ENCODE measurements around the gene PPP1R12B.

The PPP1R12B gene

DNA sequence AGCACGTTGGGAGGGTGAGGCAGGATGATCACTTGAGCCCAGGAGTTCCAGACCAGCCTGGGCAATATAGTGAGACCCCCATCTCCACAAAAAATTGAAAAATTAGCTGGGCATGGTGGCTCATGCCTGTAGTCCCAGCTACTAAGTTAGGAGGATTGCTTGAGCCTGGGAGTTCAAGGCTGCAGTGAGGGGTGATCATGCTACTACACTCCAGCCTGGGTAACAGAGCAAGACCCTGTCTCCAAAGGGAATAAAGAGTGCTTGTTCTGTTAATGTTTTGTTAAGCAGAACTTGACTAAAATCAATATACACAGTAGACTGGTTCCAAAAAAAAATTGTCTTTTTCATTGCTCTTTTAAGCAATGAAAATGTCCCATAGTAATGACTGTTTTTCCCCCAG is 215.3 kb downstream of the PPP1R12B start:
- H3K36me3 ChIP-seq (ENCODE audit: control insufficient read depth, insufficient read depth, low read length): no peaks in the 10 kb centered on the region
- no peak overlapping the region for H3K27ac ChIP-seq (ENCODE audit: low read depth, low read length, severe bottlenecking)
- H3K4me3 ChIP-seq (ENCODE audit: extremely low read depth, insufficient read depth, low read length, poor library complexity, severe bottlenecking): no peak overlapping the region
- WGBS, 2 experiments (ENCODE audit: insufficient coverage in 2 of 2): 80 to 100% methylated on average over 1 of the region's 1 CpG
- H3K9me3 ChIP-seq (ENCODE audit: control insufficient read depth, low read length): no peaks in the 10 kb centered on the region
- H3K4me1 ChIP-seq (ENCODE audit: control insufficient read depth, insufficient read depth, low read length, poor library complexity, severe bottlenecking): peaks cover 26% of the 10 kb centered on the region

DNA sequence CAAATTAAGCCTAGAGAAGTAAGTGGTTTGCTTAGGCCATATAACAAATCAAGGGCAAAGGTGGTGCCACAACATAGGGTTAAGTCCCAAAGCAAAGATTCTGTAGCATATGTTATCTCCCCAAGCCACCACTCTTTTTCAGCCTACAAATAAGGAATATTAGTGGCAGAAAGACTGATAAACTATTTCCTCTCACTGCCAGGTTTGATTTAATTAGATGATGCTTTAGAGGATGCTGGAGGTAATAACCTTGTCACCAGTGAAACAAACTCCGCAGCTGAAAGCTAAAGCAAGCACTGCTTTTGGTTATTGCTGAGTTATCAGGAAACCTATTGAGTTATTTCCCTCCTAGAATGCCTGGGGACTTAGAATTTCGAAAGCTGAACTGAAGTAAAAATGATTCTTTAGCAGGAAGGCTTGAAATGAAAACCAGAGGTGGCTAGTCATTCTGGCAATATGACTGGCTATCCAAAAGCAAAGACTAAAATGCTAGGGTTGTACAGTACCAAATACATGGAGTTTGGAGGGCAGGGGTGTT is 216.5 kb downstream of the PPP1R12B start:
- Histone ChIP-seq H3K9me3 (ENCODE audit: control insufficient read depth, low read length) (no peaks in the 10 kb centered on the region), H3K4me1 (ENCODE audit: control insufficient read depth, insufficient read depth, low read length, poor library complexity, severe bottlenecking) (peaks cover 28% of the 10 kb centered on the region)

DNA sequence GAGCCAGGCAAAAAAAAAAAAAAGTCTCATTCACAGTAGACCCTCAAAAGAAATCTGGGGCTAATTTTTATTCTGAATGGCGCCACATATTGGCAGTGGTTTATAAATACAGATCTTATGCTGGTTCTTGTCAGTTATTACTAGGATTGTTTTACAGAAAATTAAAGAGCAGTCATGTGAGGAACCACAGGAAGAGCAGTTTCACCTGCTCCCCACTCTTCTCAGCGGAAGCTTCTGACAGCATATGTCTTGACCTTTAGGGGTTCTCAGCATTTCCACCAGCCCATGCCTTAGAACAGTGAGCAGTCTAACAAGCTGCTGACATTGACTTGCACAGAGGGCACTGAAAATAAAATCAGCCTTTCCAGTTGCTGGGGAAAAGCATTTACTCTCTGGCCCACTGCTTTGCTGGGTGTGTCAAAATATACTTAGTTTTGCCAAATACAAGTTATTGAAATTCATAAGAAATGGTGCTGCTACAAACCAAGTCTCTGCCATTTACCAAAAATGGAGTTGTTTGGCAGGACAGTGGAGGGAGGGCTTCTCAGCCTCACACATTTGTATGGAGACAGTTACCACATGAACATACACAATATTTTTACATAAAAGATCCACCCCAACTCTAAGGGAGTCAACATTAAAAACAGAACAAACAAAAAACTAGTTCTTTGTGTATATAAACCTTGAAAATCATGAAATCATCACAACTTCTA is 217.5 kb downstream of the PPP1R12B start:
- Histone ChIP-seq H3K4me1 (ENCODE audit: control insufficient read depth, insufficient read depth, low read length, poor library complexity, severe bottlenecking) (peaks cover 28% of the 10 kb centered on the region), H3K36me3 (ENCODE audit: control insufficient read depth, insufficient read depth, low read length) (no peaks in the 10 kb centered on the region), H3K27ac (ENCODE audit: low read depth, low read length, severe bottlenecking) (no peak overlapping the region), H3K4me3 (ENCODE audit: extremely low read depth, insufficient read depth, low read length, poor library complexity, severe bottlenecking) (no peak overlapping the region), H3K9me3 (ENCODE audit: control insufficient read depth, low read length) (no peaks in the 10 kb centered on the region)
- WGBS, 2 experiments (ENCODE audit: insufficient coverage in 2 of 2): 100% methylated on average over 1 of the region's 2 CpGs; no CpG with 5 or more reads in 1 of the 2 experiments

More for the DNA sequence above, 216.5 kb downstream of the PPP1R12B start:
- no peak overlapping the region for H3K27ac ChIP-seq (ENCODE audit: low read depth, low read length, severe bottlenecking)
- H3K36me3 ChIP-seq (ENCODE audit: control insufficient read depth, insufficient read depth, low read length): no peaks in the 10 kb centered on the region
- WGBS, 2 experiments (ENCODE audit: insufficient coverage in 2 of 2): 83 to 100% methylated on average over 2 of the region's 2 CpGs
- no peak overlapping the region for H3K4me3 ChIP-seq (ENCODE audit: extremely low read depth, insufficient read depth, low read length, poor library complexity, severe bottlenecking)

DNA sequence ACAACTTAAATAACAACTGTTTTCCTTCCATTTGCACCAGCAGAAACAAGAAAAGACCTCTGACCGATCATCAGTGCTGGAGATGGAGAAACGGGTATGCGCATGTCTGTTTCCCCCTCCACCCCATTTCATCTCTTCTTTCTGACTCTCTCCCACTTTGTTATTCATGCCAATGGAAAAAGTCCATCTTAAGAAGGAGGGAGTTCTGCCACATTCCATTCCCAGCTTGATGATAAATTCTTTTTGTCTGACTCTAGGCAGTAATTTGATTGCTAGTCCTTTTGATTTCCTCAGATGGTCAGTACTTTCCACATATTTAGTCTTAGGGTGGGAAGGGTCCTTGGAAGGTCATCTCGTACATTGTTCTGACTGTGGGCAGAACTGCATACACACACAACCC is 219.2 kb downstream of the PPP1R12B start:
- 29 to 54% methylated on average over 1 to 4 of the region's 4 CpGs for WGBS, 2 experiments (ENCODE audit: insufficient coverage in 2 of 2)
- Histone ChIP-seq H3K36me3 (ENCODE audit: control insufficient read depth, insufficient read depth, low read length) (no peaks in the 10 kb centered on the region), H3K27ac (ENCODE audit: low read depth, low read length, severe bottlenecking) (no peak overlapping the region), H3K4me1 (ENCODE audit: control insufficient read depth, insufficient read depth, low read length, poor library complexity, severe bottlenecking) (peaks cover 24% of the 10 kb centered on the region), H3K4me3 (ENCODE audit: extremely low read depth, insufficient read depth, low read length, poor library complexity, severe bottlenecking) (no peak overlapping the region), H3K9me3 (ENCODE audit: control insufficient read depth, low read length) (no peaks in the 10 kb centered on the region)

DNA sequence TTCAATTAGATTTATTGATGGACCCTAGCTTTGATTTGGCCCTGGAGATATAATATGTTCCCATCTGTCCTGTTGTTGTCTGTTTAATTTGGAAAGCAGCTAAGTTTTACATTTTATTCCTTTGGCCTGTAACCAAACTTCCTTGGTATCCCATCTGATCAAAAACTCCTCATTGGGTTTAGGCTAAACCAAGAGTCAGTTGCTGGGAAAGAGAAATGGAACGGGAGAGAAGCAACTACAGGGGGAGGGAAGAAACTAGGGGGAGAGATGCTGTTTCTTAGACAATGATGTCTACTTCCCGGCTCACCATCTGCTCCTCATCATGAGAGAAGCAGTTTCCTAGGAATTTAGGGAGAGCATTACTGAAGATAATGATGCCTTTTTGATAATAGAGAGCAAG is 219.9 kb downstream of the PPP1R12B start:
- Histone ChIP-seq H3K27ac (ENCODE audit: low read depth, low read length, severe bottlenecking) (no peak overlapping the region), H3K4me3 (ENCODE audit: extremely low read depth, insufficient read depth, low read length, poor library complexity, severe bottlenecking) (no peak overlapping the region)
- WGBS, 2 experiments (ENCODE audit: insufficient coverage in 2 of 2): 63 to 93% methylated on average over 2 of the region's 2 CpGs

DNA sequence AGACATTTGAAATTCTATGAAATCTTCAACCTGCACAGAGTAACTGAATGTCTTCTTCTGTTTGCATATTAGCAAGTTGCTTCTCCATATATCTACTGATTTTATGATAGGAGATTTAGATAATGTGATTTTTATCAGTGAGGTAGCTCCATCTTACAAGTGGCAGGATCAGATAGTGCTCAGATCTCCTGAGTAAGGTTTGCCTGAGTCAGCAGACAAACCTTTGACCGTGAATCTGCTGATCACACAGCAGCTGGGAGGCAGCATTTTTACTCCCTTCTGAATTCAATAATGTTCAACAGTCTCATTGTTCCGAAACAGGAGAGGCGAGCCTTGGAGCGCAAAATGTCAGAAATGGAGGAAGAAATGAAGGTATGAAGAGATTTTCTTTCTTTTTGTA is 220.3 kb downstream of the PPP1R12B start:
- H3K27ac ChIP-seq (ENCODE audit: low read depth, low read length, severe bottlenecking): peak overlapping the region; percentile 23
- H3K36me3 ChIP-seq (ENCODE audit: control insufficient read depth, insufficient read depth, low read length): no peaks in the 10 kb centered on the region
- WGBS, 2 experiments (ENCODE audit: insufficient coverage in 2 of 2): 80 to 100% methylated on average over 1 to 3 of the region's 4 CpGs
- H3K9me3 ChIP-seq (ENCODE audit: control insufficient read depth, low read length): no peaks in the 10 kb centered on the region
- no peak overlapping the region for H3K4me3 ChIP-seq (ENCODE audit: extremely low read depth, insufficient read depth, low read length, poor library complexity, severe bottlenecking)
- peaks cover 24% of the 10 kb centered on the region for H3K4me1 ChIP-seq (ENCODE audit: control insufficient read depth, insufficient read depth, low read length, poor library complexity, severe bottlenecking)

More for the DNA sequence above, 219.9 kb downstream of the PPP1R12B start:
- Histone ChIP-seq H3K4me1 (ENCODE audit: control insufficient read depth, insufficient read depth, low read length, poor library complexity, severe bottlenecking) (peaks cover 24% of the 10 kb centered on the region), H3K36me3 (ENCODE audit: control insufficient read depth, insufficient read depth, low read length) (no peaks in the 10 kb centered on the region), H3K9me3 (ENCODE audit: control insufficient read depth, low read length) (no peaks in the 10 kb centered on the region)

DNA sequence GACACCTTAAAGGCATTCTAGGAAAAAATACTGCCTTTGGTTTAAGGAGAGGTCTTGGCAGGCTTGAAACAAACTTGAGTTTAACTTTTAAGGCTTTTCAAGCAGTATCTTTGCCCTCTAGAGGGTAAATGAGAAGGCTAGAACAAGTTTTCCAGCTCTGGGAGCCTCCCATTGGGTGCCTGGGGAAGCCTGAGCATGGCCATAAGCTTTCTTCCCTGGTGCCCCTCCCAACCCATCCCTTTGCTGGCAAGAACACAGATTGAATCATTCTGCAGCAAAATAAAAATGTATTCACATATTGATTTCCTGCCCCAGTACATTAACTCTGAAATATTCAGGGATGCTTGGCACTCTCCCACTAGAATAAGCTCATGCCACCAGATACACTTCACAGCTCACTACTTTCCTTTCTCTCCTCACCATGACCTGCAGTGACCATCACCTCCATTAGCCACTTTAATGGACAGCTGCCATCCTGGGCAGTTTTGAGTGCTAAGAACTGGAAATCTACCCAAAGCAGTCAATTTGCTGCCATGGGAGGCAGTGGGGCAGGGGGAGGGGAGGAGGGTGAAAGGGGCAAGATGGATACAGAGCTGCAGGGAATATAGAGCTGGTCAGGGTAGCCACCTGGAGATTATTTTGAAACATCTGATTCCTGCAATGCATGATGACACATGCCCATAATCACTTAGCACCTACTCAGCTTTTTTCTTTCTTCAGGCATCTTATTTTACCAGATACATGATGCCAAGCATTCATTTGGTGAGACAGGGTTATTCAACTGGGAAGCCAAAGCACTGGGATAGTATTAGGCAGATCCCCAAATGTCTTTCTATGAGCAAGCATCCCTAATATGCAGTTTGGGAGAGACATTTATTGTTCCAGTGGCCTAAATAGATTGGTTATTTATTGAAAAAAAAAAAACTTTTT is 221.2 kb downstream of the PPP1R12B start:
- no peak overlapping the region for H3K4me3 ChIP-seq (ENCODE audit: extremely low read depth, insufficient read depth, low read length, poor library complexity, severe bottlenecking)
- no peaks in the 10 kb centered on the region for H3K9me3 ChIP-seq (ENCODE audit: control insufficient read depth, low read length)
- peaks cover 28% of the 10 kb centered on the region for H3K4me1 ChIP-seq (ENCODE audit: control insufficient read depth, insufficient read depth, low read length, poor library complexity, severe bottlenecking)
- H3K27ac ChIP-seq (ENCODE audit: low read depth, low read length, severe bottlenecking): no peak overlapping the region
- H3K36me3 ChIP-seq (ENCODE audit: control insufficient read depth, insufficient read depth, low read length): no peaks in the 10 kb centered on the region

DNA sequence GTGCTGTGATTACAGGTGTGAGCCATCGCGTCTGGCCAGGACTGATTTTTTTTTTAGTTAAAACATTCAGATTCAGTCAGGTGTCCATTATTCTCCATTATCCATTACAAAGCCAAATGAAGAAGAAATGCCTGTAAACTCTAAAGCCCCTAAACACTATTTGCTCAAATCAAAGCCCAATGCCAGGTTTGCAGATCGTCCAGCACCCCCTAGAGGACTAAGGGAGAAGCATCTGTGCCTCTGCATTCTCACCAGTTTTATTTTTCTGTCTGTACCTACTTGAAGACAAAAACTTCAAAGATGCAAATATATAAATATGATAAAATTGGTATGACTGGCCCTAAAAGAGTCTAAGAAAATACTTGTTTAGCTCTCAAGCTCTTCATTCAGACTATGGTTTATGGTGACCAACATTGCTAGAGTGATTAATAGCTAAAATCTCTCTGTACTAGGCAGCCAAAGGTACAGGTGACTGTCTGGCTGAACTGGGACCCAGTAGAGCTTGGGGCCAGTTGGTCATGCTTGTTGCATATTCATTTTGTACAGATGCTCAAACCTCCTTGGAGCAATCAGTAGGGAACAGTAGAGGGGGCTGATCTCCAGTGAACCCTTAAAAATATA is 223.3 kb downstream of the PPP1R12B start:
- Histone ChIP-seq H3K27ac (ENCODE audit: low read depth, low read length, severe bottlenecking) (no peak overlapping the region), H3K9me3 (ENCODE audit: control insufficient read depth, low read length) (no peaks in the 10 kb centered on the region), H3K4me3 (ENCODE audit: extremely low read depth, insufficient read depth, low read length, poor library complexity, severe bottlenecking) (no peak overlapping the region), H3K36me3 (ENCODE audit: control insufficient read depth, insufficient read depth, low read length) (peaks cover 4% of the 10 kb centered on the region), H3K4me1 (ENCODE audit: control insufficient read depth, insufficient read depth, low read length, poor library complexity, severe bottlenecking) (peaks cover 45% of the 10 kb centered on the region)
- WGBS, 2 experiments (ENCODE audit: insufficient coverage in 2 of 2): 33 to 64% methylated on average over 2 of the region's 3 CpGs

DNA sequence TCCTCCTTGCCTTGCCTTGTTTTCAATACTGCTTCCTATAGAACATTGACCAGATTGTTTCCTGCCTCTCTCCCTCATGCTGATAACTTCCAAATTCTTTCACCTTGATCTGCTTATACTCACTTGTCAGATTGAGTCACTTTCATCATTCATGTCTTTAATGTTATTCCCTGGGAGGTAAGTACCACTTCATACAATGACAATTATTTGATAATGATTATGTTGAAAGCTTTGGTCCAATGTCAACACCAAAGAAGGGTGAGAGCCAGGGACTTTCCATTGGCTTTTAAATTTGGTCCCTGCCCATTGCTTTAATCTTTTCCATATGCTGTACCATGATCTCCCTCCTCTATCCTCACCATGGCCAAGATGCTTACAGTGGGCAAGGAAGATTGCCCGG is 224.4 kb downstream of the PPP1R12B start:
- Histone ChIP-seq H3K4me1 (ENCODE audit: control insufficient read depth, insufficient read depth, low read length, poor library complexity, severe bottlenecking) (peaks cover 45% of the 10 kb centered on the region), H3K27ac (ENCODE audit: low read depth, low read length, severe bottlenecking) (no peak overlapping the region), H3K9me3 (ENCODE audit: control insufficient read depth, low read length) (no peaks in the 10 kb centered on the region), H3K4me3 (ENCODE audit: extremely low read depth, insufficient read depth, low read length, poor library complexity, severe bottlenecking) (no peak overlapping the region), H3K36me3 (ENCODE audit: control insufficient read depth, insufficient read depth, low read length) (peaks cover 4% of the 10 kb centered on the region)
- 78 to 90% methylated on average over 1 of the region's 1 CpG for WGBS, 2 experiments (ENCODE audit: insufficient coverage in 2 of 2)

DNA sequence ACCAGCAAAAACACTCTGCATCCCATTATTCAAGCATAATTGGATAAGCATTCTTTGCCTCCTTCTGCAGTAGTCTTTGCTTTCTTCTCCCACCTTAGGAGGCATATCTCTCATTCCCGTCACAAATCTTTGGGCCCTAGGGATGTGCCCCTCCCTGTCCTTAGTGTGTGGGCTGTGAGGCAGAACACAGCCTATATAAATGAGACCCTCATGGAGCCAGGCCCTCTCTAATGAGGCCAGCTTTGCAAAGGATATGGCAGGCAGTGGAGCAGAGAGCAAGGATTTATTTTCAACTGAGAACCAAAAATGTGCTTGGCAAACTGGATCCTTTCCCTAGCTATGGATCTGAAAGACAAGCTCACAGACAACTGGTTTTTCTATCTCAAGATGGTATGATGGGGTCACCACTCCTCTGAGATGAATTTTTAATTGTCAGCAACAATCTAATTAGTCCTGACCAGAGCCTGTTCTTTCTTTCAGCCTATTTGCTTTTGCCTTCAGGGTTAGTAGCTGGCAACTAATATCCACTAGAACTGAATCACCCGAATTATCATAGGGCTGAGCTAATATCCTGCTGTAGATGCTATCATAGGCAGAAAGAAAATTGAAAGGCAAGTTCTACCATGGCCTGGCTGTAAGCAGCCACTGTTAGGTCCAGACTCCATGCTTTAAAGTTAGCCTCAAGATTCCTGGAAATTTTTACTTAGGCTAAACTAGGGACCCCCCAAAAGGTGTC is 227.6 kb downstream of the PPP1R12B start:
- peaks cover 46% of the 10 kb centered on the region for H3K4me1 ChIP-seq (ENCODE audit: control insufficient read depth, insufficient read depth, low read length, poor library complexity, severe bottlenecking)
- peak overlapping the region; percentile 51 for H3K27ac ChIP-seq (ENCODE audit: low read depth, low read length, severe bottlenecking)
- no peak overlapping the region for H3K4me3 ChIP-seq (ENCODE audit: extremely low read depth, insufficient read depth, low read length, poor library complexity, severe bottlenecking)
- peaks cover 10% of the 10 kb centered on the region for H3K36me3 ChIP-seq (ENCODE audit: control insufficient read depth, insufficient read depth, low read length)
- no peaks in the 10 kb centered on the region for H3K9me3 ChIP-seq (ENCODE audit: control insufficient read depth, low read length)
- 40 to 100% methylated on average over 1 of the region's 2 CpGs for WGBS, 2 experiments (ENCODE audit: insufficient coverage in 2 of 2)

Data from mesodermal cell (in vitro differentiated cells).